Eye (tissue), 1 donor: ENCODE data around the gene GMEB2.
"Not testable (repeated sequence)": the region's sequence is repeated elsewhere in the genome, so short reads cannot be mapped to it uniquely, and the experiment has no call there.

Experiments used
- DNase-seq: peaks from one replicate; pipeline ENCODE4 v3.0.0-alpha.2; 2015

Gene GMEB2

GRCh38 chr20:63657260-63657936, 30.5 kb upstream of the GMEB2 start:
- no peak for DNase-seq

DNA sequence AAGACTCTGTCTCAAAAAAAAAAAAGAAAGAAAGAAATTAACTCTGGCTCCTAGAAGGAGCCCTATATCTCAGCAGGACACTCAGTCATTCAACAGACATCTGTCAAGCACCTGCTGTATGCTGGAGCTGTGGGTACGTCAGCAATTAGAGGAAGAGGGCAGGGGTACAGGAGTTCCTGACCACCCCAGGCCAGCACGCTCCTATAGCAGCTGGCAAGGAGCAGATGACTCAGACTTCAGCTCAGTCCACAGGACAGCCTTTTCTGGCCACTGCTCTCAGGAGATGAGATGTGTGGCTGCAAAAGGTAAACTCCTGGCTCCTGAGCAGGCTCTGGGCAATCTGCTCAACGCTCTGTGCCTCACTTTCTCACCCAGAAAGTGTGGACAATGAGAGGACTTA, 29.6 kb upstream of the GMEB2 start:
- no peak for DNase-seq

DNA sequence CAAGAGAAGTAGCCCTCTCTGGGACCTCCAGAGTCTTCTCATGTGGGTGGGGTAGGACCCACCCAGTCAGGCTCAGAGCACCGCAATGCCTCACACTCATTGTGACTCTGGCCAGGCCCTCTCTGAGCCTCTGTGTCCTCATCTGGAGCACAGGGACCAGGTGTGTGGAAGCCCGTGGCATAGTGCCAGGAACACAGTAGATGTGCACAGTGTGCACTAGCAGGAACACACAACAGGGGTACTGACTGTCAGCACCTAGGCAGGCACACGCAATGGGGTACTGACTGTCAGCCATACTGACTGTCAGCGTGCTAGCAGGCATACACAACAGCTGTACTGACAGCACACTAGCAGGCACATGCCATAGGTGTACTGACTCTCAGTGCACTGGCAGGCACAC, 28.3 kb upstream of the GMEB2 start:
- no peak for DNase-seq

- peak; percentile 64 for DNase-seq
Measured at GRCh38 chr20:63653974-63654668, 27.2 kb upstream of the GMEB2 start.

GRCh38 chr20:63653041-63653973, 26.4 kb upstream of the GMEB2 start, which contains the start of gene STMN3:
STMN3 (minus strand) TSS chr20:63653424; CDS start chr20:63653345, 79 bp downstream.
- peak; percentile 97 for DNase-seq

DNA sequence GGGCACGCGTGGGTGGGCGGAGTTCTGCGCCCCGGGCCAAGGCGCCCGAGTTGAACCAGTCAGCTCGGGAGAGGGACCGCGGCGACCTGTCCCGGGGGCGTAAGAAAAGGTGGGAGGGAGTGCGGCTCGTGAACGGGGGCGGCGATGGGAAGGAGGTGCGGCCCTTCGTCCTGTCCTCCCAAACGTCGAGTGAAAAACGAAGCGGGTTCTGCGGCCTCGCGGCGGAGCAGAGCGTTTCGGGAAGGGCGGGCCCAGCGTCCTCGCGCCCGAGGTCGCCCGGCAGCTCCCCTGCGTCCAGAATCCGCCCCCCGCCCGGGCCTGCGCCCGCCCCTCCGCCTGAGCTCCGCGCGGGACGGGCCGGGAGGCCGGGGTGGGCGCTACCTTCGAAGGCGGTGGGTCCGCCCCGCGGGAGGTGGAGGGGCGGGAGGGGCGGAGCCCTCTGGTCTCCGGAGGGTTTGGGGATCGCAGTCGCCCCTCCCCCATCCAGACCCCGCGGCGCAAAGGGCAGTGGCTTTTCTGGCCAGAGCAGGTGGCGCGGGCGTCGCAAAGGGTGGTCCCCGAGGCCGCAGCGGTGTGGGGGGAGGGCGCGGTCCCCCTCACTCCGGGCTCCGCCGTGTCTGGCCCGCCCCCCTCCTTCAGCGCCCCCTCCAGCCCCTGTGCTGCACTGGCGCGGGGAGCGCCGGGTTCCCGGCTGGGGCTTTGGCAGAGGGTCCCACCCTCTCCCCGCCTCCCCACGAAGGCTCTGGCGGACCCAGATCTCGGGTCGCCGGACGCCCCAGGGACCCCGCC, 25.5 kb upstream of the GMEB2 start:
- DNase-seq = peak; percentile 67

DNA sequence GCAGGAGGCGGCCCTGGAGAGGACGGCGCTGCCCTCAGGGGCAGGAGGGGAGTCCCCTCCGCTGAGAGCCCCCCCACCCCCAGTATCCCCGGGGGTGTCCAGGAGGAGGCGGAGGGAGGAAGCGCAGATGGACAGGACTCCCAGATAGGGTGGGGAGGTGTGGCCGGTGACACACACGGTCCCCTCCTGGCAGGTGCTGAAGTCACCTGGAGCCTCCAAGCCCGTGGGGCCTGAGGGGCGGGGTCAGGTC, 25.0 kb upstream of the GMEB2 start:
- no peak for DNase-seq

DNA sequence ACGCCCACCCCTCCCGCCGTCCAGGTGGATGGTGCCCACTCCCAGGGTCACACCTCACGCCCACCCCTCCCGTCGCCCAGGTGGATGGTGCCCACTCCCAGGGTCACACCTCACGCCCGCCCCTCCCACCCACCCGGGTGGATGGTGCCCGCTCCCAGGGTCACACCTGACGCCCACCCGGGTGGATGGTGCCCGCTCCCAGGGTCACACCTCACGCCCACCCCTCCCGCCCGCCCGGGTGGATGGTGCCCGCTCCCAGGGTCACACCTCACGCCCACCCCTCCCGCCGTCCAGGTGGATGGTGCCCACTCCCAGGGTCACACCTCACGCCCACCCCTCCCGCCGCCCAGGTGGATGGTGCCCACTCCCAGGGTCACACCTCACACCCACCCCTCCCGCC, 23.6 kb upstream of the GMEB2 start:
- not testable (repeated sequence) for DNase-seq

- no peak for DNase-seq
Measured at GRCh38 chr20:63648895-63649589, 22.1 kb upstream of the GMEB2 start.

- no peak for DNase-seq
Measured at GRCh38 chr20:63648190-63648589, 21.3 kb upstream of the GMEB2 start.

- DNase-seq = no peak
Measured at GRCh38 chr20:63645218-63645617, 18.3 kb upstream of the GMEB2 start.

- DNase-seq = no peak
Measured at GRCh38 chr20:63643946-63644345, 17.0 kb upstream of the GMEB2 start.

- no peak for DNase-seq
Measured at GRCh38 chr20:63643499-63643898, 16.6 kb upstream of the GMEB2 start.

- peak; percentile 42 for DNase-seq
Measured at GRCh38 chr20:63642527-63643247, 15.8 kb upstream of the GMEB2 start.

- peak; percentile 93 for DNase-seq
Measured at GRCh38 chr20:63641792-63642523, 15.1 kb upstream of the GMEB2 start.

DNA sequence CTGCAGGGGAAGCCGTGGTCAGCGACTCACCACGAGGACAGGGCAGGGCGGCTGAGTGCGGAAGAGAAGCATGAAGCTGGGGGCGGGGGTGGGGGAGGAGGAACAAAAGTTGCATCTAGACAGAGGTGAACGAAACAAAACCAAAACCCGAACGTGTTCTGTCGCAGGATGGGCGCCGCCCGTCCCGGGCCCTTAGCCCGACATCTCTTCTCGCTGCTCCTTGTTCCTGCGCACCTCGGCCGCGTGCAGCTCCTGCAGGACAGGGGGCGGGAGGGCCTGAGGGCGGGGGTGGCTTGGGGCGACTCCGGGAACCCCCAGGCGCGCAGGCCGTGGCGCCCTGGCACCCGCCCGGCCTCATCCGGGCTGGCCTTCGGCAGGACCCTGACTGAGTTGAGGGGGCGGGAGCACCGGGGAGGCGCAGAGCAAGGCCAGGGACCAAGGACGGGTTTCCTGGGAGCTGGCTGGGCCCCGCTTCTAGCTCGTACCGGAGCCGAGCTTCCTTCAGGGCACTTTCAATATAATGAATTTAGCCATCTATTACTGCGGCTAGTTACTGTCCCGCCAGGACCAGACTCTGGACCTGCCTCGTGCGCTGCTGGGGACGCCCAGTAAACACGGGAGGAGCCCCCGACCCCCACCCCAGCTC, 14.4 kb upstream of the GMEB2 start:
- no peak for DNase-seq

GRCh38 chr20:63640686-63641085, 13.8 kb upstream of the GMEB2 start:
- not testable (repeated sequence) for DNase-seq

DNA sequence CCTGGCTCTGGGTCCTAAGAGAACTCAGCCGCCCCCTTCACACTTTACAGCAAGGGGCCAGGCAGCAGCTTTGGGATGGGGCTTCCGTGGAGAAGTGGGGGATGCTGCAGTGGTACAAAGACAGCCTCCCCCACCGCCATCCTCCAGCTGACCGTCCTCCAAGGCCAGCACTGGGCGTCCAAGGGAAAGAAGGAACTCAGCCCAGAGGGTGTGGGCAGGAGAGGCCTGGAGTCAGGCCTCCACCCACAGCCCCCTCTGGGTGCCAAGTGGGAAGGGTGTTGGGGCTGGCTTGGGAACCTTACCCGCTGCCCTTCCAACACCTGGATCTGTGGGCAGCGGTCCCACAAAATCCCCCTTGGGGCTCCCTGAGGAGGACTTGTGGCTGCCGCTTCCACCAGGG, 13.2 kb upstream of the GMEB2 start:
- no peak for DNase-seq

GRCh38 chr20:63639093-63639975, 12.4 kb upstream of the GMEB2 start:
- no peak for DNase-seq
